GM18909 (cell line): ENCODE measurements around the gene SUCLA2.
A peak's percentile ranks its signal among the peaks of the same experiment; 100 is the strongest.
"Not testable (repeated sequence)": the region's sequence is repeated elsewhere in the genome, so short reads cannot be mapped to it uniquely, and the experiment has no call there.

Source experiments
- ATAC-seq: cut with Tn5 transposase; IDR thresholded peaks from one replicate; pipeline ENCODE4 v1.9.1; 2021; ENCODE audit warnings: mild to moderate bottlenecking; ENCODE audit not compliant: unreplicated experiment, poor library complexity

SUCLA2 gene

DNA sequence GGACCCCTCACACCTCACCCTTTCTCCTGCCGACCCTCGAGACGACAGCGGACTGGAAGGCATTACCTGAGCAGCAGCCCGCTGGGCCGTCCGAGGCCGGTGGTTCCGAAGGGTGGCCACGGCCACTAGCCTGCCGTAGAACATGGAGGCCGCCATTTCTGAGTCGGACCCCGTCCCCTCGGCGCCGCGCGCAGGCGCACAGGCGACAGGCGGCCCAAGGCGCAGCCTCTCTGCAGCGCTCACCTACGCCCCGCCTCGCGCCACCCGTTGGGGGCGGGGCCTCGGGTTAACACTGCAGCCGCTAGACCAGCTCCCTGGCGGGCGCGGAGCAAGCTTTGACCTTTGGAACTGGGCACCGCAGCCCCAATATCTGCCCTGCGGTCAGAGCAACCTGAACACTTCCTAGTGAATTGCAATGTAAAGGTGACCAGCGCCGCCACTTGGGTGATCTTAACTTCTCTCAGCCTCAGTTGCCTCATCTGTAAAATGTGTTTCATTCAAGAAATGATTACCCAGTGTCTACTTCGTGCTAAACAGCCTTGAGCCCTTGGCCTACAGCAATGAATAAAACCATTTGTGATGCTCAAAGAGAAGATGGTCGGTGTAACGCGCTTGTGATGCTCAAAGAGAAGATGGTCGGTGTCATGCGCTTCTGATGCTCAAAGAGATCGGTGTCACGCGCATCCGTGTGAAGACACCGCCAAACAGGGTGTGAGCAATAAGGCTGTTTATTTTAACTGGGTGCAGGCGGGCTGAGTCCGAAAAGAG, at the start of gene SUCLA2:
TSS of gene SUCLA2 (minus strand) at position 160 of the 768 bp plus-strand sequence. CDS start at position 156, 4 bp downstream.
- ATAC-seq: peak; percentile 99

DNA sequence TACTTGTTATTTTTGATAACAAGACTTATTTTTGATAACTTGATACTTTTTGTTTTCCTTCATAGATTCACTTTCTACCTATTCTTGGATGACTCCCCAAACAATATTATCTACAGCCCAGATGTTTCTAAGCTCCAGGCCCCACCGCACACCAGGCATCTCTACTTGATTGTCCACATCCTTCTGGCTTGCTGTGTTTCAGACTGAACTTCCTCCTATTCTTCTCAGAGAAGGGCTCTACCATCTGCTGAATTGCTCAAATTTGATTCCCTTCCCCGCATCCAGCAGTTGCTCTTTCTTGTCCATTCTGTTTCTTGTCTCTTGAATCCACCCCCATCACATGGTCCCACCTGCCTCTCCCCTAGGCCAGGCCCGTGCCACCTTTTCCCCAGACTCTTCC, 49.5 kb upstream of the SUCLA2 start:
- ATAC-seq: no peak

DNA sequence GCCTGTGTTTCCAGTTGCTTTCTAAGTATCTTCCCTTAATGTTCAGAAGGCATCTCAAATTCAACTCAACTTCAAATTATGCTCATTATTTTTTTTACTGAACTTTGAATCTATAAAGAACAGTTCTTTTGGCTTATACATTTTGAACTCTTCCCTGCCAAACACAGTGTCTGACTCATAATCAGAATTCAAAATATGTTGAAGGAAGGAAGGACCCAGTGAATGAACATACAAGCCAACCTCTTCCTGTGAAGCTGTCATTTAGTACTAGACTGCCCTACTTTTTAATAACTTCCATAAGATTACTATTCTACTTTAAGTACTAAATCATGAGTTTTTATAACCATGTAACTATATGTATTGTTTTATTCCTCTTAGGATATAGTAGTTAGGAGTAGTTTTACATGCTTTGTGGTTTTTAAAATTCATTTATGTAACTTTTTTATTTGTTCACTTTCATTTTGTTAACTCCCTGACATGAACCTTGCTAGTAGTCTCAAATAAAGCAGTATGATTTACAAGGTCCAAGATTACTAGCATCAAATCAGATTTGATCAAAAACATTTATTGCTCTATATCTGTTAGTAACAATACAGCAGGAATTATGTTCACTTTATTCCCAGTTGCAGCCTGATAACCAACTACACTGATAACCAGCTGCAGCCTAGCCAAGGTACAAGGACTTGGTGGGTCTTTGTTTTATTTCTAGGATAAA, 42.9 kb upstream of the SUCLA2 start:
- no peak for ATAC-seq

DNA sequence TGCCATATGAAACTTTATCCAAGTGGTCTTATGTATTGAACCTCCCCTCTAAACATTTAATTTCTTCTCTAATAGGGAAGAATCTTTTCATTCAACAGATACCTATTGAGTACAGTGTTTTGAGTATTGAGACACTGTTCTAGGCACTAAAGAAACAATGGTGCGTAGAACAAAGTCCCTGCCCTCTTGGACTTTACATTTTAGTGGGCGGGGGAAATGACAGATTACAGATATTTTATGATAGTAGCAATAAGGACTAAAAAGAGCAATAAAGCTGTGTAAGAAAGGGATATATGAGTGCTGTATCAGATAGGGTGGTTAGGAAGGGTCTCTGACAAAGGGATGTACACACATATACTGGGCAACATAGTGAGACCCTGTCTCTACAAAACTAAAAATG, 41.8 kb upstream of the SUCLA2 start:
- ATAC-seq: no peak

DNA sequence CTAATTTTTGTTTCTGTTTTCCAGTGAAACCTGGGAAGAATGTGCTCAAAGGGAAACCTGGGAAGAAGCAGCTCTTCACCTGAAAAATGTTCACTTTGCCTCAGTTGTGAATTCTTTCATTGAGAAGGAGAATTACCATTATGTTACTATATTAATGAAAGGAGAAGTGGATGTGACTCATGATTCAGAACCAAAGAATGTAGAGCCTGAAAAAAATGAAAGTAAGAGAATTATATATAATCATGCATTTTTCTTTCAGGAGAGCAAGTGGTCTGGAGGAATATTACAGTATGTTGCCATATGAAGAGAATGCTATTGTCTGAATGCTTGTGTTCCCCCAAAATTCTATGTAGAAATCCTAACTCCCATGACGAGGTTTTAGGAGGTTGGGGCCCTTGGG, 39.8 kb upstream of the SUCLA2 start:
- no peak for ATAC-seq

DNA sequence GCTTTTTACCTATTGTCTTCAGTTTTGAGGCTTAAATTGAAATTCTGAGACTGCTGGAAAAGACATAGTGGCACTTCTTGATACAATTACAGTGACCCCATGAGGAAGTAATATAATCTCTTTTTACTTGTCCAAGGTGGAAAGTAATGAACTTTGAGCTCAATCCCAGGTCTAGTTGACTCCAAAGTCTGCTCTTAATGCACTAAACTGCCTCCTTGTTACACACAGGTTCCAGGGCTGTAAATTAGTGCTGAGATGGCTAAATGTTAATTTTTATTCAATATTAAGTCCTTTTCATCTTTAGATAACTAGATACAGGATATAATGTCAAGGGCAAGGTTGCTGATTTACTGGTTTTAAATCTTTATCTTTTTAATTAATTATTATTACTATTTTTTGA, 39.0 kb upstream of the SUCLA2 start:
- no peak for ATAC-seq

DNA sequence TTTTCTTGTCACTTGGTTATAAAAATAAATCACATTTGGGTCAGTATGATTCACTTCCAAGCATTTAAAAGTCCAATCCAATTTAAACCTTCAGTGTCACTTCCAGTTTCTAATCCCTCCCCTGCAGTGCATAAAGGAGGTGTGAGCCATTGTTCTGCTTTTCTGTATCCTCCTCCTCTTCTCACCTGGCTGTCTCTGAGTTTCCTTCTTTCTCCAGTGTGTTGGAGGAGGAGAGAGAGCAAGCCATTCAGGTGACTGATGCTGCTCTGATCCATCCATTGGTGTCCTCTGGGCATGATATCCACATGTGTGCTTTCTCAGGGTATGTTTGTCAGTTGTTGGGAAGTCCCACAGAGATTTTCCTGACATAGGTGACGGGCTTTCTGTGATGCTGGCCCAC, 37.7 kb upstream of the SUCLA2 start:
- no peak for ATAC-seq

DNA sequence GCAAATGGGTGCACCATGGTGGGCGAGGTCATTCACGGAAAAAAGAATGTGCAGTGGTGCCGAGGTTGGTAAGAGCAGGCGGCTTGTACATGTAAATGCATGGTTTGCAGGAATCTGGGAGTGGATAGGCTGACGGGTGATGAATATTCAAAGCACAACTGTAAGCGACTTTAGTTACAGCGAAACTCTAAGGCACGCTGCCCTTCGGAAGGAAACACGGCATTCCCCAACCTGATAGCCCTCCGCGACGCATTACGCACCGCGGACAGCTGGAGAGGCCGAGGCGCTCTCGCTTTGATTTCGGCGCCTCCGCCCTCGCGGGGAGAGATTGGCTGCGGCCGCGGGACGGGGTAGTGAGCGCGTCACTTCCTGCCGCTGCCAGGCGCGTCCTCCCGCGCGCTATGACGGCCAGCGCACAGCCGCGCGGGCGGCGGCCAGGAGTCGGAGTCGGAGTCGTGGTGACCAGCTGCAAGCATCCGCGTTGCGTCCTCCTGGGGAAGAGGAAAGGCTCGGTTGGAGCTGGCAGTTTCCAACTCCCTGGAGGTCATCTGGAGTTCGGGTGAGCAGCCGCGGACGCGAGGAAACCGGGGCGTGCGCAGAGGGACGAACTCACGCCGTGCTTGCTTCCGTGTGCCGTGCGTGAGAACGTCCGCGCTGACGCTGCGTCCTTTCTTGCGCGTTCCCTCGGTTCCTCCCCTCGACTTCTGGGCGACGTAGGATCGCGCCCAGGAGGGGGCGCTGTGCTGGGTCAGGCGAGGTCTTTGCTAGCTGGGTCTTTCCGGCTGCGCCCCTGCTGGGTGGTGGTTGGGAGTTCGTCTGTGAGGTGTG, 36.5 kb upstream of the SUCLA2 start, which contains the start of gene NUDT15:
TSS of gene NUDT15 (plus strand) at position 381 of the 828 bp plus-strand sequence. CDS start at position 402, 21 bp downstream.
- ATAC-seq: peak; percentile 95

DNA sequence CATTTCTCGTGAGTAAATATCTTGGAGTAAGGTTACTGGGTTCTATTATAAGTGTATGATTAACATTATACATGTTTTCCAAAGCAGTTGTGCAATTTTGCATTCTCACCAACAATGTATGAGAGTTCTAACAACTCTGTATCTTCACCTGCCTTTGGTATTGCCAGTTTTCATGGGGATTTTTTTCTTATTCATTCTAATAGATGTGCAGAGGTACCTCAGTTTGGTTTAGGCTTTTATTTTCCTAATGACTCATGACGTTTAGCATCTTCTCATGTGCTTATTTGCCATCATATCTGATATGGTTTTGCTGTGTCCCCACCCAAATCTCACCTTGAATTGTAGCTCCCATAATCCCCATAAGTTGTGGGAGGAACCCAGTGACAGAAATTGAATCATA, 28.8 kb upstream of the SUCLA2 start:
- no peak for ATAC-seq

DNA sequence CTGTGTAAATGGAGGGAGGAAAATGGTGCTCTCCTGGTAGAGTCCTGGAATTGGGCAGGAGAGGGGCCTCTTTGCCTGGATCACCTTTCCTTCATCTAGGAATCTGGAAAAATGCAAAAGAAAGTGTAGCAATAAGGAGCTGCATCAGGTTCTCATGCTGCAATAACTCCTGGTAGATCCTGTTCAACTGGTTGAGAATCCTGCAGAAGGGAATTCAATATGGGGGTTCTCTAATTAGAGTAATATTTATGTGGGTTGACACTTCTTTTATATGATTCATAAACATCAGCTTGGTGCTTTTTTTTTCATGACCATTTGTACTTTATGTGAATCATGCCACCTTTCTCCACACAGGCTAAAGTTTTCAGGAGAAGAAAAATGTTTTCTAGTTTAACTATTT, 27.0 kb upstream of the SUCLA2 start:
- ATAC-seq: no peak

DNA sequence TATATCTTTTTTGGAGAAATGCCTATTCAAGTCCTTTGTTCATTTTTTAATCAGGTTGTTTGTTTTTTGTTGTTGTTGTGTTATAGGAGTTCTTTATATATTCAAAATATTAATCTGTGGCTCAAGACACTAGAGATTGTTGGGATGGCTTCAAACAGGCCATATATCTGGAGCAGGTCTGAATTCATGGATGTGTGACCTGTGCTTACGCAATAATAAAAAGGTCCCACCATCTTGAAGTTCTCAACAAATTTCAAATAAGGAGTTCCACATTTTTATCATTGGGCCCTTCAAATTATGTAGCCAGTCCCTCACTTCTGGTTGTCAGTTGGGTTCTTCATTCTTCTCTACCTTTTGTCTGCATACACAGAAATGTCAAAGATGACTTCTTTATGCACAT, 18.7 kb upstream of the SUCLA2 start:
- ATAC-seq: no peak

DNA sequence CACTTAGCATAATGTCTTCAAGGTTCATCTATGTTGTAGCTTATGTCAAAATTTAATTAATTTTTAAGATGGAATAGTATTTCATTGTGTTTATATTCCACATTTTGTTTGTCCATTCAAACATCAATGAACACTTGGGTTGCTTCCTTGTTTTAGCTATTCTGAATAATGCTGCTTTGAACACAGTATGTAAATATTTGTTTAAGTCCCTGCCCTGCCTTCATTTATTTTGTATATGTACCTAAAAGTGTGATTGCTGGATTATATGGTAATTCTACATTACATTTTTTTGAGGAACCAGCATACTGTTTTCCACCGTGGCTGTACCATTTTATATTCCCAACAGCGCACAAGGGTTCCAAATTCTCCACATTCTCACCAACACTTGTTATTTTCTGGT, 17.6 kb upstream of the SUCLA2 start:
- no peak for ATAC-seq

DNA sequence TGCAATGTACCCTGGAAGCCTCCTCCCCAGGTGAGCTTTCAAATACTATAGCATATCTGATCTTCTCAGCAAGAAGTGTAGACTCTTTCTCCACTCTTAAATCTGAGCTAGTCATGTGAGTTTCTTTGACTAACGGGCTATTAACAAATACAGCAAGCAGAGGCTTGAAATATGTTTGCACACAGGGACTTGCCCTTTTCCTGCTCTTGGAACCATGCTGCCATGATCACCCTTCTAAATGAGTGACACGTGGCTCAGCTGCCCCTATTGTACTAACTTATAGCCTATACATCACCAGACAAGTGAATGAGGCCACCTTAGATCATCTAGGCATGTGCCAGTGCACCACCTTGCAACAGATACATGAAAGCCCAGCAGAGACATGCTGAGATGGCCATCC, 13.3 kb upstream of the SUCLA2 start:
- ATAC-seq: no peak

DNA sequence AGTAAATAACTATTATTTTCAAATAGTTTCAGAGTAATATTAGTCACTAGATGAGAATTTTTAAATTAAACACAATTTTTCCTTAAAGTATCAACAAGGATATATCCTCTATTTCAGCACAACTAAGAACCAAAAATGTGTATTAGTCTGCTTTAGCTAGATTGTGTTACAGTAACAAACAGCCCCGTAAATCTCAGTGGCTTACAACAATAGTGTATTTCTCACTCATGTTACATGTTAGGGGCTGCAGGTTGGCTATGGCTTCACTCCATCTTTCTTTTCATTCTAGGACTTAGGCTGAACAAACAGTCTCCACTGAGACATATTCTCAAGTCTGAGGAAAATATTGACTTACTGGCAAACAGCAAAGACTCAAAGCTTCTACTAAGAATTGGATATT, 11.6 kb upstream of the SUCLA2 start:
- no peak for ATAC-seq

DNA sequence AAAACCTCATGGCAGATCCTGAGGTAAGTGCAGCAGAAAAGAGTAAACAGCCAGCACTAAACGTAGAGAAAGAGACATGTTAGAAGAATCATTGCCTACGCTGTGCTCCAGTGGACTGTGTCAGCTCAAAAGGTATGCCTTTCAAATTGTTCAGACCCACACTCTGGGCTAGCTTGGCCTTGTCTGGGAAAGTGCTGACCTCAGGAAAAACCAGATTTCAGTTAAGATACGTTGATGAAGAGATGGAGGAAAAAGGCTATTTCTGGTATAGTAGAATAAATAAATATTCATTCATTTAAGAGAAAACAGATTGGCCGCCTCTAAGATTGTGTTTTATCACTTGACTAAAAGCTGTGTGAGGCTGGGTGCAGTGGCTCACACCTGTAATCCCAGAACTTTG, 9.6 kb upstream of the SUCLA2 start:
- no peak for ATAC-seq

DNA sequence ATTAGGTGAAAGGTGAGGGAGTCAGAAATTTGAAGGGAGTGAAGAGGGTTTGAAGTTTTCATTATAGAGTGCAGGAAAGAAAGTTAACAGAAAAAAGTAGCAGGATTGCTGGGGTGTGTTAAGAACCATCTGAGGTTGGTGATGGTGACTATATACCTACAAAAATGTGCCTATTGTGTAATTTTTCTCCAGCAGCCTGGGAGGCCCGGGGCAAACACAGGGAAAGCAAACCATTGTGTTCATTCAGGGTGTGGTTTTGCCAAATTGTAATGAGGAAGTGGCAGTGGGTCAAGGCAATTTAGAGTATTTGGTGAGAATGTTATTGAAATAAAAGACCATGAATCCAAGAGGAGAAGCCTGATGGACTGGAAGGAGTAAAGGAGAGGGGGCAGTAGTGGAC, 8.2 kb upstream of the SUCLA2 start:
- ATAC-seq: no peak

DNA sequence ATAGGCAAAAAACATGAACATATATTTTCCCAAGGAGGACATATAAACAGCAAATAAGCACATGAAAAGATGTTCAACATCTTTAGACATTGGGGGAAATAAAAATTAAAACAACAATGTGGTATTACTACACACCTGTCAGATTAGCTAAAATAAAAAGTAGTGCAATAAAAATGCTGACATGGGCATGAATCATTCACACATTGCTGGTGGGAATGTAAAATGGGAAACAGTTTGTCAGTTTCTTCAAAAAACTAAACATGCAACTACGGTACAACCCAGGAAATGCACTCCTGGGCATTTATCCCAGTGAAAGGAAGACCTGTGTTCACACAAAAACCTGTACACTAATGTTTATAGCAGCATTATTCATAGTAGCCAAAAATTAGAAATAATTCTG, 5.3 kb upstream of the SUCLA2 start:
- ATAC-seq: no peak

DNA sequence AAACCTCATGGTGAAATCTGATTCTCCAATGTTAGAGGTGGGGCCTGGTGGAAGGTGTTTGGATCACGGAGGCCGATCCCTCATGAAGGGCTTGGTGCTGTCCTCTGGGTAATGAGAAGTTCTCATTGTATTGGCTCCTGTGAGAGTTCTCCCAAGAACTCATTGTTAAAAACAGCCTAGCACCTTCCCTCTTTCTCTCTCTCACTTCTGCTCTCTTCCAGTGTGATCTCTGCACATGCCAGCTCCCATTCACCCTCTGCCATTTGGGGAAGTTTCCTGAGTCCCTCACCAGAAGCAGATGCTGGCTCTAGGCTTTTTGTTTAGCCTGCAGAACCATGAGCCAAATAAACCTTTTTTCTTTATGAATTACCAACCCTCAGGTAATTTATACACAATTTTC, 3.1 kb upstream of the SUCLA2 start:
- no peak for ATAC-seq

DNA sequence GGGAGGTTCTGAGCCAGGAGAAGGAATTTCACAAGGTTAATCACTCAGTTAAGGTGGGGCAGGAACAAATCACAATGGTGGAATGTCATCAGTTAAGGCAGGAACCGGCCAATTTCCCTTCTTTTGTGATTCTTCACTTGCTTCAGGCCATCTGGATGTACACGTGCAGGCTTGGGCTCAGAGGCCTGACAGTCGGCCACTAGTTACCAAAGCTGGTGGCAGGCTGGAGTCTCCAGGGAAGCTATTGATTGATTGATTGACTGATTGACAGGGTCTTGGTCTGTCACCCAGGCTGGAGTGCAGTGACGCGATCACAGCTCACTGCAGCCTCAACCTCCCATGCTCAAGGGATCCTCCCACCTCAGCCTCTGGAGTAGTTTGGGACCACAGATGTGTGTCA, 926 bp upstream of the SUCLA2 start:
- ATAC-seq: not testable (repeated sequence)

DNA sequence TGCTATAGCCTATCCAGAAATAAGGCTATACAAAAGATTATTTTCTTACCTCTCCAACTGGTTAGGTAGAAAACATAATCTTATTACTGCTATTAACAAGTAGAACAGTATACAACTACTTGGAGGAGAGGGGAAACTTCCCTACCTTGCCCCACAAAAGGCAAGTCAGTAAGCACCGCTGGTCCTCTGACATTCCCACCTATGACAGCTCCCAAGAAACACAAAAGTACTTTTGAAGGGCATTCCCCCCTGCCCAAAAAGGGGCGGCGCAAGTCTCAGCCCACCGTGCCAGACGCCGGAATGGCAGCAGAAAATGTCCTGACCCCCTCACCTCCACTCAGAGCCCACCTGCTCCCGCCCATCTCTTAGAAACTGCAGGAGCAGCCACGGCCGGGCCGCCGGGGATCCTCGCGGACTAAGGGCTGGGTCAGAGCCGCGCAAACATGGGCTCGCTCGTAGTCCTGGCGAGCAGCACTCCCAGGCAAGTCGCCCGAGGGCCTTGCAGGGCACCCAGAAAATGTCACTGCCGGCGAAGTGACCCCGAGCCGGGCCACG, 437 bp downstream of the SUCLA2 start:
- ATAC-seq: peak; percentile 47

DNA sequence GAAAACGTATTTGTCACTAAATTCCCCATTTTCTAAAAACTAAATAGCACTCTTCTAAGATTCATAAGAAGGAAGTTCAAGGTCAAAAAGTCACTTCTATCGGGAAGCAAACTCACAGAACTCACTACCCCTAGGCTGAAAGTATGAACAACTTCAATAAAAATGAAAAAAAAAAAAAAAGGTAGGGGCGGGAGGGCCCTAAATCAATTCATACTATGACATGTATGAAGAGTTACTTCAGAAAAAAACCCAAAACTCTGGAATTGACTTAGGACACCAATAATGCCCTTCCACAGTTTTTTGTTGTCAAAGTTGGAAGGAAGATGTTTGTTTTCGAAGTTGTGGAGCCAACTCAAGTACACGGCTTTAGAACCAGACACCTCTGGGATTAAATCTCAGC, 1.1 kb downstream of the SUCLA2 start:
- ATAC-seq: no peak
